Endodermal cell (in vitro differentiated cells): ENCODE results near the gene TNFSF15. TPM values are rescaled to one million over a fixed set of nuclear protein-coding genes. Genes with fewer than 3 reads are reported as not detected.

Experiments
- DNase-seq: peaks from one replicate; pipeline ENCODE4 v3.0.0-alpha.2; 2017
- H3K27ac ChIP-seq: 2 replicates; pipeline ENCODE4 v1.5.1; 2013; ENCODE audit warnings: mild to moderate bottlenecking, low read depth, low read length, moderate library complexity
- H3K27me3 ChIP-seq: 2 replicates; pipeline ENCODE4 v1.6.1; 2013; ENCODE audit warnings: mild to moderate bottlenecking, low read length, moderate library complexity; ENCODE audit not compliant: insufficient read depth, control insufficient read depth, poor library complexity, severe bottlenecking
- H3K36me3 ChIP-seq: 2 replicates; pipeline ENCODE4 v1.7.0; 2013; ENCODE audit warnings: mild to moderate bottlenecking, low read length, moderate library complexity; ENCODE audit not compliant: control insufficient read depth, insufficient read depth
- H3K4me1 ChIP-seq: one replicate; pipeline ENCODE4 v1.7.0; 2013; ENCODE audit warnings: low read length; ENCODE audit not compliant: control insufficient read depth, insufficient read depth
- H3K4me3 ChIP-seq: 2 replicates; pipeline ENCODE4 v1.5.1; 2013; ENCODE audit warnings: mild to moderate bottlenecking, low read length, moderate library complexity
- H3K9ac ChIP-seq: 2 replicates; pipeline ENCODE4 v1.6.1; 2013; ENCODE audit warnings: mild to moderate bottlenecking, low read length, moderate library complexity; ENCODE audit not compliant: poor library complexity, severe bottlenecking; ENCODE audit errors: extremely low read depth
- H3K9me3 ChIP-seq: 2 replicates; pipeline ENCODE4 v1.6.1; 2013; ENCODE audit warnings: mild to moderate bottlenecking, low read length, moderate library complexity; ENCODE audit not compliant: control insufficient read depth
- H3K27ac Mint-ChIP-seq: 2 replicates; pipeline ENCODE4 v1.8.0; 2020; ENCODE audit warnings: mixed read lengths
- H3K27me3 Mint-ChIP-seq: 2 replicates; pipeline ENCODE4 v1.8.0; 2021; ENCODE audit warnings: mild to moderate bottlenecking, mixed read lengths; ENCODE audit not compliant: insufficient read depth
- H3K36me3 Mint-ChIP-seq: 2 replicates; pipeline ENCODE4 v1.8.0; 2020; ENCODE audit warnings: low read depth, mixed read lengths
- H3K4me1 Mint-ChIP-seq: 2 replicates; pipeline ENCODE4 v1.8.0; 2020; ENCODE audit warnings: mixed read lengths
- H3K4me3 Mint-ChIP-seq: 2 replicates; pipeline ENCODE4 v1.8.0; 2020; ENCODE audit warnings: mild to moderate bottlenecking, moderate library complexity, mixed read lengths
- H3K9me3 Mint-ChIP-seq: 2 replicates; pipeline ENCODE4 v1.8.0; 2020; ENCODE audit warnings: mild to moderate bottlenecking, mixed read lengths
- CTCF ChIP-seq: fragments of 200-600 bp; sonication (generic); conservative IDR thresholded peaks from 2 replicates; pipeline ENCODE4 v1.5.0; 2021; ENCODE audit warnings: antibody characterized with exemption, mild to moderate bottlenecking
- WGBS, 2 experiments: methylation state at CpG; one replicate each; pipeline versions ENCODE4 v1.1.5 to v1.1.7; 2013; ENCODE audit warnings: missing lambda C conversion rate in 2 of 2, mixed read lengths in 1 of 2; ENCODE audit not compliant: insufficient coverage in 1 of 2, insufficient read length in 1 of 2; 5-methylcytosine and 5-hydroxymethylcytosine counted together
- total RNA-seq, 2 donors: library from RNA; stranded (reverse); fragmentation: NEBNext Ultra II Directional in 1 of 2; extraction: Animal tissue kit (Norgen Biotek cat#: 25700) in 1 of 2; gene quantifications; 2 replicates in 1 of 2; 3 replicates in 1 of 2; pipeline ENCODE4 v1.2.1, GENCODE V29; 2021

TNFSF15 gene
- total RNA-seq, 2 donors from 2014 or later = not detected

GRCh38 chr9:114769624-114770023 is 36.2 kb downstream of the TNFSF15 start:
- no peaks in the 10 kb centered on the region for H3K9me3 ChIP-seq
- peaks cover 35% of the 10 kb centered on the region for H3K27me3 ChIP-seq
- Mint-ChIP-seq H3K36me3 (no peaks in the 10 kb centered on the region), H3K4me1 (no peaks in the 10 kb centered on the region), H3K9me3 (no peaks in the 10 kb centered on the region), H3K27ac (no peak overlapping the region), H3K27me3 (peaks cover 20% of the 10 kb centered on the region), H3K4me3 (no peak overlapping the region)
- H3K4me1 ChIP-seq = no peaks in the 10 kb centered on the region
- H3K9ac ChIP-seq = no peak overlapping the region
- TF ChIP-seq CTCF = no peak
- H3K36me3 ChIP-seq = no peaks in the 10 kb centered on the region
- no peak overlapping the region for H3K27ac ChIP-seq
- WGBS, 2 experiments = 80% methylated on average over 1 of the region's 1 CpG; no CpG with 5 or more reads in 1 of the 2 experiments
- no peak for DNase-seq
- no peak overlapping the region for H3K4me3 ChIP-seq

GRCh38 chr9:114763220-114763619 is 42.6 kb downstream of the TNFSF15 start:
- Mint-ChIP-seq H3K4me3 (no peak overlapping the region), H3K9me3 (no peaks in the 10 kb centered on the region), H3K27ac (no peak overlapping the region), H3K36me3 (no peaks in the 10 kb centered on the region), H3K4me1 (no peaks in the 10 kb centered on the region), H3K27me3 (peaks cover 19% of the 10 kb centered on the region)
- WGBS, 2 experiments = 98 to 100% methylated on average over 4 of the region's 4 CpGs
- no peak overlapping the region for H3K27ac ChIP-seq
- DNase-seq = no peak
- H3K36me3 ChIP-seq = no peaks in the 10 kb centered on the region
- peaks cover 27% of the 10 kb centered on the region for H3K27me3 ChIP-seq
- no peak overlapping the region for H3K9ac ChIP-seq
- no peak for TF ChIP-seq CTCF
- no peak overlapping the region for H3K4me3 ChIP-seq
- no peaks in the 10 kb centered on the region for H3K4me1 ChIP-seq
- H3K9me3 ChIP-seq = no peaks in the 10 kb centered on the region

GRCh38 chr9:114761523-114761922 is 44.3 kb downstream of the TNFSF15 start:
- Mint-ChIP-seq H3K36me3 (no peaks in the 10 kb centered on the region), H3K9me3 (no peaks in the 10 kb centered on the region), H3K4me1 (no peaks in the 10 kb centered on the region), H3K27me3 (peaks cover 31% of the 10 kb centered on the region), H3K27ac (no peak overlapping the region), H3K4me3 (no peak overlapping the region)
- no peak overlapping the region for H3K4me3 ChIP-seq
- no peak for DNase-seq
- H3K27ac ChIP-seq = no peak overlapping the region
- TF ChIP-seq CTCF = no peak
- H3K27me3 ChIP-seq = peaks cover 26% of the 10 kb centered on the region
- H3K9ac ChIP-seq = no peak overlapping the region
- no peaks in the 10 kb centered on the region for H3K36me3 ChIP-seq
- 83 to 85% methylated on average over 2 of the region's 2 CpGs for WGBS, 2 experiments
- no peaks in the 10 kb centered on the region for H3K4me1 ChIP-seq
- no peaks in the 10 kb centered on the region for H3K9me3 ChIP-seq
